Measurements from ENCODE around the gene POLDIP2.

DNA sequence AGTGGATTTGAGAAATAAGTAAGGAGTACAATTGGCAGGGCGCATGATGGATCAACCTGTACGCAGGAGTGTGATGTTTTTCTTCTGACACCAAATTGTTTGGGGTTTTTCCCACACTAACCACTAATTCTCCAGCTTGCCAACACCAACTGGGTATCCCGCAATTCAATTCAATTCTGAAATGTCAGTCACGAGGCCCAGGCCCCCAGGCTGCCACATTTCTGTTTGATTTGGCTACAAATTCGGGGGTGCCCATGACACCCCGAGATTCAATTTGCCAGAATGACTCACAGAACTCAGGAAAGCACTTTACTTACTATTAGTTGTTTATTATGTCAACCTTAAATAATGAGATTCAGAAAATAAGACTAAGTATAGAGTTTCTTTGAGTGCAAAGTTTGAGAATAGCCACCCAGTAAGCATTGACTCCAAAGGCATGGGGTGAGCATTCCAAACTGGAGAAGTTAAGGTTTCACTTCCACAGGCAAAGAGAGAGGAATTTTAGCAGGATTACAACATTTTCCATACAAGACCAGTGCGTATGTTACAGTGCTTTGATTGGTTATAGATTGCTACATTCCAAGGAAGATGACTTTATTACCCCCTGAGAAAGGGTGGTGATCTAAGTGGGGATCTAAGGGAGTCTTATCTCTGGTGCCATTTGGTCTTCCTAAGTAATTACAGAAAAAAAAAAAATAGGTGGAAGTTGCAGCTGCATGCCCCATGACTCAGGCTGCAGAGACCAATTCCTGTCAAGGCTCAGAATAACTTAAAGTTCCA, 37.2 kb upstream of the POLDIP2 start:
- TF ChIP-seq, protein P1, sequence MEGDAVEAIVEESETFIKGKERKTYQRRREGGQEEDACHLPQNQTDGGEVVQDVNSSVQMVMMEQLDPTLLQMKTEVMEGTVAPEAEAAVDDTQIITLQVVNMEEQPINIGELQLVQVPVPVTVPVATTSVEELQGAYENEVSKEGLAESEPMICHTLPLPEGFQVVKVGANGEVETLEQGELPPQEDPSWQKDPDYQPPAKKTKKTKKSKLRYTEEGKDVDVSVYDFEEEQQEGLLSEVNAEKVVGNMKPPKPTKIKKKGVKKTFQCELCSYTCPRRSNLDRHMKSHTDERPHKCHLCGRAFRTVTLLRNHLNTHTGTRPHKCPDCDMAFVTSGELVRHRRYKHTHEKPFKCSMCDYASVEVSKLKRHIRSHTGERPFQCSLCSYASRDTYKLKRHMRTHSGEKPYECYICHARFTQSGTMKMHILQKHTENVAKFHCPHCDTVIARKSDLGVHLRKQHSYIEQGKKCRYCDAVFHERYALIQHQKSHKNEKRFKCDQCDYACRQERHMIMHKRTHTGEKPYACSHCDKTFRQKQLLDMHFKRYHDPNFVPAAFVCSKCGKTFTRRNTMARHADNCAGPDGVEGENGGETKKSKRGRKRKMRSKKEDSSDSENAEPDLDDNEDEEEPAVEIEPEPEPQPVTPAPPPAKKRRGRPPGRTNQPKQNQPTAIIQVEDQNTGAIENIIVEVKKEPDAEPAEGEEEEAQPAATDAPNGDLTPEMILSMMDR (IDR thresholded peaks at IDR 0.05) = no peak
- no peak for TF ChIP-seq ZFX (IDR thresholded peaks at IDR 0.05; ENCODE audit: borderline replicate concordance)

All from 22Rv1 (cell line).